ENCODE results near the gene TRAF3. TPM values are rescaled to one million over a fixed set of nuclear protein-coding genes. Genes with fewer than 3 reads are reported as not detected.

The TRAF3 gene
- total and polyA plus RNA-seq, 3 donors from 2014 or later, result 24.3 to 38.8 (median 38.2) TPM

DNA sequence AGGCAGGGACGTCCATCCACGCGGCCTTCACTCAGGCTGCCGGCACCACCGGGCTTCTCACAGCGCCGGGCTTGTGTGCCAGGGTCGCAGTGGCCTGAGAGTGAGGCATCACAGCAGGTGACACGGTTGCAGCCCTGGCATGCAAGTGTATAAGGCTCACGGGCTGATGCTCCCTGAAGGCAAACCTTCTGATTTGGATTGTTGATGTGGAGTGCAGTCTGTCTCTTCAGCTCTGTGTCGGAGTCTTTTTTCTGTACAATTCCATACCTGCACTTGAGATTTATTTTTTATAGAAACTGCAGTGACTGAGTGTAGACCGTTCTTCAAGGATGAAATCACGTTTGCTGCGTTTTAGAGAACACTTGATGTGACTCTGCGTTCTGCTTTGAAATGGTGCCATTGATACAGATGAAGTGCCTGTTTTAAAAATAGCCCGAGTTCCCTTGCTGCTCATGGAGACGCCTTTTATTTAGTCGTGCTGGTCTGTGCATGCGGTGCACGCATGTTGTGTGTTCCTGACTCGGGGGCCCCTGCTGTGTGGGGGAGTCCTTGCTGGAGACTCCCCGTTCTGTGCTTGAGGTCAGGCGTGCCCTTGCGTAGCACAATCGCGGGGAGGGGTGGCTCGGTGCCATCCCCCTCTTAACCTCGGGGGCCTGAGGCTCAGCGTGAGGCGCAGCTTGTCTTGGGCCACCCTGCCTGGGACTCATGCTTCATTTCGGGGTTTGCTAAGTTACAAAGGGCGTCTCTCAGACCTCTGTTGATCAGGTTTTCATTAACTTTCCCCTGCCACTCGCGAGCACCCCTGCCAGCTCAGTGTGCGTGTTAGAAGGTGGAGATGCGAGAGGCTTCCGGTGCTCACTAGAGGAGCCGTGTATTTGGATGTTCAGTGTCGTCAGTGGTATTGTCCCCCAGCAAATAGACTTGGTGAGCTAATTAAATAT, 123.7 kb downstream of the TRAF3 start:
- DNase-seq, result no peak
- no peak for TF ChIP-seq POLR2A (IDR thresholded peaks at IDR 0.05)
- TF ChIP-seq, protein P1, sequence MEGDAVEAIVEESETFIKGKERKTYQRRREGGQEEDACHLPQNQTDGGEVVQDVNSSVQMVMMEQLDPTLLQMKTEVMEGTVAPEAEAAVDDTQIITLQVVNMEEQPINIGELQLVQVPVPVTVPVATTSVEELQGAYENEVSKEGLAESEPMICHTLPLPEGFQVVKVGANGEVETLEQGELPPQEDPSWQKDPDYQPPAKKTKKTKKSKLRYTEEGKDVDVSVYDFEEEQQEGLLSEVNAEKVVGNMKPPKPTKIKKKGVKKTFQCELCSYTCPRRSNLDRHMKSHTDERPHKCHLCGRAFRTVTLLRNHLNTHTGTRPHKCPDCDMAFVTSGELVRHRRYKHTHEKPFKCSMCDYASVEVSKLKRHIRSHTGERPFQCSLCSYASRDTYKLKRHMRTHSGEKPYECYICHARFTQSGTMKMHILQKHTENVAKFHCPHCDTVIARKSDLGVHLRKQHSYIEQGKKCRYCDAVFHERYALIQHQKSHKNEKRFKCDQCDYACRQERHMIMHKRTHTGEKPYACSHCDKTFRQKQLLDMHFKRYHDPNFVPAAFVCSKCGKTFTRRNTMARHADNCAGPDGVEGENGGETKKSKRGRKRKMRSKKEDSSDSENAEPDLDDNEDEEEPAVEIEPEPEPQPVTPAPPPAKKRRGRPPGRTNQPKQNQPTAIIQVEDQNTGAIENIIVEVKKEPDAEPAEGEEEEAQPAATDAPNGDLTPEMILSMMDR (IDR thresholded peaks at IDR 0.05), result no peak

GRCh38 chr14:102901633-102902032, 124.4 kb downstream of the TRAF3 start:
- WGBS, 2 donors, result 77 to 80% methylated on average over 4 of the region's 4 CpGs
- H3K36me3 ChIP-seq (ENCODE audit: low read depth, missing control alignments), result no peaks in the 10 kb centered on the region
- intact Hi-C loops (cut with DNase I; ENCODE audit: low total_unique reads), result no loop called here
- H3K27ac ChIP-seq, result no peak overlapping the region
- no peak for TF ChIP-seq POLR2A (IDR thresholded peaks at IDR 0.05)
- TF ChIP-seq, protein P1 (IDR thresholded peaks at IDR 0.05), result no peak
- H3K9me3 ChIP-seq, result no peaks in the 10 kb centered on the region
- DNase-seq, result no peak
- H3K27me3 ChIP-seq, result no peaks in the 10 kb centered on the region
- peaks cover 9% of the 10 kb centered on the region for H3K4me1 ChIP-seq
- no peak overlapping the region for H3K4me3 ChIP-seq

More for the DNA sequence above, 123.7 kb downstream of the TRAF3 start:
- intact Hi-C loops (cut with DNase I; ENCODE audit: low total_unique reads), result no loop called here
- peaks cover 9% of the 10 kb centered on the region for H3K4me1 ChIP-seq
- H3K9me3 ChIP-seq, result no peaks in the 10 kb centered on the region
- no peaks in the 10 kb centered on the region for H3K36me3 ChIP-seq (ENCODE audit: low read depth, missing control alignments)
- no peak overlapping the region for H3K27ac ChIP-seq
- no peak overlapping the region for H3K4me3 ChIP-seq
- H3K27me3 ChIP-seq, result no peaks in the 10 kb centered on the region
- 66 to 79% methylated on average over 27 to 39 of the region's 39 CpGs for WGBS, 2 donors

DNA sequence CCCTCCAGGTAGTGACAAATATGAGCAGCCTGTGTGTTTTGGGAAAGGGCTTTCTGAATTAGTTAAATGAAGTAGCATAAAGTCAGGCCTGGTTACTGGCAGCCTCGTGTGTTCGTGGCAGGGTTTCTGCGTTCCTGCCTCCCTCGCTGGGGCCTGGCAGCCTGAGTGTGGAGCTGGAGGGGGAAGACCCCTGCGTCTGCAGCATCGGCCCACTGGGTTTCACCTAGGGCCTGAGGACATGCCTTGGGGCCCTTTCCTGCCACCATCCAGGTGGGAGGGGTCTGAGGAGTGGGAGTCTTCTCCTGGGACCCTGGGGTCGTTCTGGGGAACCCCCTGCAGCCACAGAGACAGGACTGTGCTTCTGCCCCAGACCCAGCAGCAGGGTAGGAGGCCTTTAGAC, 124.8 kb downstream of the TRAF3 start:
- WGBS, 2 donors, result 76 to 95% methylated on average over 5 to 6 of the region's 7 CpGs
- no peak overlapping the region for H3K27ac ChIP-seq
- H3K36me3 ChIP-seq (ENCODE audit: low read depth, missing control alignments), result no peaks in the 10 kb centered on the region
- no peaks in the 10 kb centered on the region for H3K9me3 ChIP-seq
- TF ChIP-seq, protein P1 (IDR thresholded peaks at IDR 0.05), result no peak
- no peak for TF ChIP-seq POLR2A (IDR thresholded peaks at IDR 0.05)
- H3K4me1 ChIP-seq, result peaks cover 9% of the 10 kb centered on the region
- intact Hi-C loops (cut with DNase I; ENCODE audit: low total_unique reads), result no loop called here
- no peak overlapping the region for H3K4me3 ChIP-seq
- no peaks in the 10 kb centered on the region for H3K27me3 ChIP-seq
- DNase-seq, result no peak

- Histone ChIP-seq H3K27me3 (no peaks in the 10 kb centered on the region), H3K27ac (no peak overlapping the region), H3K9me3 (no peaks in the 10 kb centered on the region), H3K36me3 (ENCODE audit: low read depth, missing control alignments) (no peaks in the 10 kb centered on the region), H3K4me3 (no peak overlapping the region), H3K4me1 (peaks cover 5% of the 10 kb centered on the region)
- TF ChIP-seq, protein P1 (IDR thresholded peaks at IDR 0.05), result no peak
- no peak for TF ChIP-seq POLR2A (IDR thresholded peaks at IDR 0.05)
- intact Hi-C loops (cut with DNase I; ENCODE audit: low total_unique reads), result no loop called here
- DNase-seq, result no peak
- WGBS, 2 donors, result 96% methylated on average over 10 to 12 of the region's 12 CpGs
These were observed 125.4 kb downstream of the TRAF3 start for GRCh38 chr14:102902523-102903247.
